Peyer's patch (tissue), 4 donors: ENCODE data around the gene CASR.

Source experiments
- CTCF ChIP-seq, 6 experiments: fragments of 450-650 bp in 4 of 6; fragments of 200-600 bp in 2 of 6; sonication (generic) in 1 of 6; IDR thresholded peaks; one replicate each; pipeline ENCODE4 v1.5.1; 2017 to 2019; ENCODE audit warnings: antibody characterized with exemption in 6 of 6, mild to moderate bottlenecking in 3 of 6, moderate library complexity in 1 of 6
- POLR2A ChIP-seq, 2 donors: fragments of 450-650 bp; IDR thresholded peaks; one replicate each; pipeline ENCODE4 v1.5.1; 2017; ENCODE audit warnings: antibody characterized with exemption in 2 of 2, mild to moderate bottlenecking in 2 of 2, moderate library complexity in 2 of 2

- TF ChIP-seq CTCF (IDR thresholded peaks at IDR 0.05): no peak
- no peak for TF ChIP-seq POLR2A (IDR thresholded peaks at IDR 0.05)
Observed at GRCh38 chr3:122168044-122168443, 15.4 kb upstream of the CASR start.
